ENCODE results near the gene SENP3. TPM values are rescaled to one million over a fixed set of nuclear protein-coding genes. Genes with fewer than 3 reads are reported as not detected.

Gene SENP3
- total RNA-seq, 1 donor from 2014 or later, result 92.0 TPM

DNA sequence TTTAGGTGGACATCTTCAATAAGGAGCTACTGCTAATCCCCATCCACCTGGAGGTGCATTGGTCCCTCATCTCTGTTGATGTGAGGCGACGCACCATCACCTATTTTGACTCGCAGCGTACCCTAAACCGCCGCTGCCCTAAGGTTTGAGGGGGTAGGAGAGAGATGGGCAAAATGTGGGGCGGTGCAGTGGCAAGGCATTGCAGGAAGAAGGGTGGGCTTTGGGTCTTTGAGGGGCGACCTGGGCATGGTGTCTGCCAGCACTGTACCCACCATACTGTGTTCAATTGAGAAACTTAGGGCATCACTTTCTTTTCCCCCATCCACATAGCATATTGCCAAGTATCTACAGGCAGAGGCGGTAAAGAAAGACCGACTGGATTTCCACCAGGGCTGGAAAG, 8.6 kb downstream of the SENP3 start:
- intact Hi-C loops (cut with DNase I), result loop anchor here (5.0 kb wide), 2 partner anchors 267 to 318 kb away; partner anchors contain the start of genes CTDNEP1 and ELP5
- no peak for DNase-seq (ENCODE audit: low spot score in 2 of 2)
- H3K9me3 ChIP-seq, result no peaks in the 10 kb centered on the region
- peaks cover 54 to 55% of the 10 kb centered on the region in 2 donors for H3K36me3 ChIP-seq
- TF ChIP-seq, protein P1, sequence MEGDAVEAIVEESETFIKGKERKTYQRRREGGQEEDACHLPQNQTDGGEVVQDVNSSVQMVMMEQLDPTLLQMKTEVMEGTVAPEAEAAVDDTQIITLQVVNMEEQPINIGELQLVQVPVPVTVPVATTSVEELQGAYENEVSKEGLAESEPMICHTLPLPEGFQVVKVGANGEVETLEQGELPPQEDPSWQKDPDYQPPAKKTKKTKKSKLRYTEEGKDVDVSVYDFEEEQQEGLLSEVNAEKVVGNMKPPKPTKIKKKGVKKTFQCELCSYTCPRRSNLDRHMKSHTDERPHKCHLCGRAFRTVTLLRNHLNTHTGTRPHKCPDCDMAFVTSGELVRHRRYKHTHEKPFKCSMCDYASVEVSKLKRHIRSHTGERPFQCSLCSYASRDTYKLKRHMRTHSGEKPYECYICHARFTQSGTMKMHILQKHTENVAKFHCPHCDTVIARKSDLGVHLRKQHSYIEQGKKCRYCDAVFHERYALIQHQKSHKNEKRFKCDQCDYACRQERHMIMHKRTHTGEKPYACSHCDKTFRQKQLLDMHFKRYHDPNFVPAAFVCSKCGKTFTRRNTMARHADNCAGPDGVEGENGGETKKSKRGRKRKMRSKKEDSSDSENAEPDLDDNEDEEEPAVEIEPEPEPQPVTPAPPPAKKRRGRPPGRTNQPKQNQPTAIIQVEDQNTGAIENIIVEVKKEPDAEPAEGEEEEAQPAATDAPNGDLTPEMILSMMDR (IDR thresholded peaks at IDR 0.05), result no peak
- H3K4me3 ChIP-seq, result no peak overlapping the region
- no peaks in the 10 kb centered on the region for H3K27me3 ChIP-seq
- no peak overlapping the region for H3K27ac ChIP-seq
- peaks cover 0 to 15% of the 10 kb centered on the region in 2 donors for H3K4me1 ChIP-seq

DNA sequence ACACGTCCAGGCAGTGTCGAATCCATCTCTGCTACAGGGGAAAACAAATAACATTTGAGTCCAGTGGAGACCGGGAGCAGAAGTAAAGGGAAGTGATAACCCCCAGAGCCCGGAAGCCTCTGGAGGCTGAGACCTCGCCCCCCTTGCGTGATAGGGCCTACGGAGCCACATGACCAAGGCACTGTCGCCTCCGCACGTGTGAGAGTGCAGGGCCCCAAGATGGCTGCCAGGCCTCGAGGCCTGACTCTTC, 10.5 kb downstream of the SENP3 start:
- Histone ChIP-seq H3K4me3 (peak overlapping the region; percentile 46 to 58), H3K27me3 (no peaks in the 10 kb centered on the region), H3K4me1 (peaks cover 0 to 15% of the 10 kb centered on the region in 2 donors), H3K9me3 (no peaks in the 10 kb centered on the region), H3K27ac (peak overlapping the region; percentile 86 to 99), H3K36me3 (peaks cover 54 to 57% of the 10 kb centered on the region in 2 donors)
- intact Hi-C loops (cut with DNase I), result loop anchor here (1.0 to 5.0 kb wide), 7 partner anchors 11 to 320 kb away; partner anchors contain the start of genes CTDNEP1, ELP5, FXR2 and MPDU1
- TF ChIP-seq, protein P1 (IDR thresholded peaks at IDR 0.05), result no peak
- no peak for DNase-seq (ENCODE audit: low spot score in 2 of 2)

DNA sequence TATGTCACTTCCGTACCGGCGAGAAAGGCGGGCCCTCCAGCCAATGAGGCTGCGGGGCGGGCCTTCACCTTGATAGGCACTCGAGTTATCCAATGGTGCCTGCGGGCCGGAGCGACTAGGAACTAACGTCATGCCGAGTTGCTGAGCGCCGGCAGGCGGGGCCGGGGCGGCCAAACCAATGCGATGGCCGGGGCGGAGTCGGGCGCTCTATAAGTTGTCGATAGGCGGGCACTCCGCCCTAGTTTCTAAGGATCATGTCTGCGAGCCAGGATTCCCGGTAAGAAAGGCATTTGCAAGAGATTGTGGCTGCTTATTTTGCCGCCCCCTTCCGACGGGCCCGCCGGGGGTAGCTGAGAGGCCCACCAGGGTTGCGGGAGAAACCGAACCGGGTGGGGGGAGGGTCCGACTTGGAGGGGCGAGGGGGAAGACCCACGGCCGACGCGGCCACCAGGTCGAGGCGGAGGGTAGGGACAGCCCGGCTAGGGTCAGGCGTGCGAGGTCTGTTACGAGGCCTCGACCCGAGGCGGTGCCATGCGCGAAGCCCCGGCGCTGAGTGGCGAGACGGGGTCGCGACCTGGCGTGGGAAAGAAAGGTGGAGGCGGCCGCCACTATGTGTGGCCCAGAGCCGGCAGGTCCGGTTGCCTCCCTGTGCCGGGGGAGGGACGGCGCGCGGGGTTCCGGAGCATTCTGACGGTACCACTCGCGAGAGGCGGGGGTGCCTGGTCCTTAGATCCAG, 11.0 kb downstream of the SENP3 start:
- TF ChIP-seq, protein P1 (IDR thresholded peaks at IDR 0.05), result no peak
- DNase-seq (ENCODE audit: low spot score in 2 of 2), result peak; percentile 99 to 100
- H3K4me3 ChIP-seq, result peak overlapping the region; percentile 78 to 94
- H3K9me3 ChIP-seq, result no peaks in the 10 kb centered on the region
- H3K36me3 ChIP-seq, result peaks cover 55 to 58% of the 10 kb centered on the region in 2 donors
- intact Hi-C loops (cut with DNase I), result loop anchor here (1.0 to 5.0 kb wide), 8 partner anchors 11 to 320 kb away; partner anchors contain the start of genes CTDNEP1, ELP5, FXR2 and MPDU1
- H3K27me3 ChIP-seq, result no peaks in the 10 kb centered on the region
- peak overlapping the region; percentile 93 to 99 for H3K27ac ChIP-seq
- H3K4me1 ChIP-seq, result peaks cover 0 to 15% of the 10 kb centered on the region in 2 donors

DNA sequence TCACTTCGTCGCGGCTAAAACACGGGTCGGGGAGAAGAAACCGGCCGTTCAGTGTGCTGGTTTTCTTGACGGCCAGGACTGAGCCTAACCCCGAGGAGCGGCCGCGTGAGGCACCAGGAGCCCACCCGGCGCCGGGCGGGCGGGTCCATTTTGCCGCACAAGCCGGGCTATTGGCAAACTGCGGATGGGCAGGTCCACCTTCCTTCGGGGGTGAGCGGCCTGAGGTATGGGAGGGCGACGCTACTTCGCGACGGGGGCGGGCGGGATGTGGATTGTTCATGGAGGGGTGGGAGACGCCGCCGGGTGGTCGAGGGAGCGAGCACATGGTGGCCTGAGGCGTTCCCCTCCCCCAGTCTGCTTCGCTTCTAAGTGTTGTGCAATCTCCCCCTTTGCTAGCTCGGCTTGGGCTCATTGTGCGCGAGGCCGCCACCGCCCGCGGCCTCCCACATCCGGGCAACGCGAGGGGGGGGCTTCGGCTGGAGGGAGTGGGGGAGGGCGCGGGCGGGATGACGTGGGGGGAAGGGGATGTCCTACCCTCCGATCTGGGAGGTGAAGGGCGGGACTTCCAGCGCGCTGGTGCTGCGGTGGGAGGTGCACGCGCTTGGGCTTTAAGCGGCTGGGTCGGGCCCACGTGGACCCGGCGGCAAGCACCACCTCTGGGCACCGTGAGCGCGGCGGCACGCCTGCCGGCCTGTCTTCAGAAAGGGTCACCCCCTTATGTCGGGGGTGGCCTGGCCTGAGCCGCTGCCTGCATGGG, 11.8 kb downstream of the SENP3 start:
- Histone ChIP-seq H3K36me3 (peaks cover 62 to 65% of the 10 kb centered on the region in 2 donors), H3K9me3 (no peaks in the 10 kb centered on the region), H3K27ac (peak overlapping the region; percentile 93 to 99), H3K27me3 (no peaks in the 10 kb centered on the region), H3K4me1 (peaks cover 0 to 15% of the 10 kb centered on the region in 2 donors), H3K4me3 (peak overlapping the region; percentile 78 to 94)
- TF ChIP-seq, protein P1 (IDR thresholded peaks at IDR 0.05), result no peak
- peak; percentile 65 to 94 for DNase-seq (ENCODE audit: low spot score in 2 of 2)
- intact Hi-C loops (cut with DNase I), result loop anchor here (1.0 to 5.0 kb wide), 4 partner anchors 41 to 321 kb away; partner anchors contain the start of genes CTDNEP1, ELP5 and FXR2

DNA sequence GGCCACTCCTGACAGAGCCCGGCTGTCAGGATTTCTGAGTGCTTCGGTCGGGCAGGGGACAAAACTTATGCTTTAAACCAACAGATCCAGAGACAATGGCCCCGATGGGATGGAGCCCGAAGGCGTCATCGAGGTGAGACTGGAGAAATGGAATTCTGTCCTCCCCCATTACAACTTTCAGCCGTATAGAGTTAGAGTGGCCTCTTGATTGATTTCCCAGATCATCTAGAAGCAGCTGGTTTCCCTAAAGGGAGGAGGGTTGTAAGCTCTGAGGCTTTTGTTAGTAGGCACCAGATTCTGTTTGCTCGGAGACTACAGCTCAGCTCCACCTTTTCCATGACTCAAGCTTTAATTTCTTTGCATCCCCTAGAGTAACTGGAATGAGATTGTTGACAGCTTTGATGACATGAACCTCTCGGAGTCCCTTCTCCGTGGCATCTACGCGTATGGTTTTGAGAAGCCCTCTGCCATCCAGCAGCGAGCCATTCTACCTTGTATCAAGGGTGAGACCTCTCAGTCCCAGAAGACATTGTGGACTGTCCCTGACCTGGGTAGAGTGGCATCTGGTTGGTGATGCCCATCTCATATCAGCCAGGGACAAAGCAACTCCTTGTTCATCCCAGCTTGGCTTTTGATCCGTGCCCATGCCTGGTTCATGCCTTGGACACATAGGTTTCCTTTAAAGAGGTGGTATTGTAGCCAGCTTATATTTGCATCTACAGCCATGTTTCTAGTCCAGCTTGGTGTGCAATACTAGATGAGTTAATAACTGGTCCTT, 12.6 kb downstream of the SENP3 start:
- Histone ChIP-seq H3K27ac (peak overlapping the region; percentile 93 to 99), H3K4me1 (peaks cover 0 to 20% of the 10 kb centered on the region in 2 donors)
- intact Hi-C loops (cut with DNase I), result loop anchor here (5.0 kb wide), 2 partner anchors 263 to 322 kb away; partner anchors contain the start of genes CTDNEP1 and ELP5

More for the DNA sequence above, 12.6 kb downstream of the SENP3 start:
- TF ChIP-seq, protein P1 (IDR thresholded peaks at IDR 0.05), result no peak
- no peaks in the 10 kb centered on the region for H3K9me3 ChIP-seq
- peaks cover 65 to 67% of the 10 kb centered on the region in 2 donors for H3K36me3 ChIP-seq
- no peaks in the 10 kb centered on the region for H3K27me3 ChIP-seq
- H3K4me3 ChIP-seq, result peak overlapping the region; percentile 78 to 94
- DNase-seq (ENCODE audit: low spot score in 2 of 2), result no peak

All from ascending aorta (tissue), 2 donors.